Measurements from ENCODE around the gene EEF1B2.
"Not testable (repeated sequence)": the region's sequence is repeated elsewhere in the genome, so short reads cannot be mapped to it uniquely, and the experiment has no call there.

The EEF1B2 gene

DNA sequence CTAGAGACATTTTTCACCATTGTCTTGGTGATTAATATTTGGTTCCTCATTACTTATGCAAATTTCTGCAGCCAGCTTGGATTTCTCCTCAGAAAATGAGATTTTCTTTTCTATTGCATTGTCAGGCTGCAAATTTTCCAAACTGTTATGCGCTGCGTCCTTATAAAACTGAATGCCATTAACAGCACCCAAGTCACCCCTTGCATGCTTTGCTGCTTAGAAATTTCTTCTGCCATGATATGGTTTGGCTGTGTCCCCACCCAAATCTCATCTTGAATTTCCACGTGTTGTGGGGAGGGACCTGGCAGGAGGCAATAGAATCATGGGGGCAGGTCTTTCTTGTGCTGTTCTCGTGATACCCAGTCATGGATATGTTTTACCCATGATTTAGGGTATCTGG is 8.5 kb downstream of the EEF1B2 start:
- DNase-seq = not testable (repeated sequence)

DNA sequence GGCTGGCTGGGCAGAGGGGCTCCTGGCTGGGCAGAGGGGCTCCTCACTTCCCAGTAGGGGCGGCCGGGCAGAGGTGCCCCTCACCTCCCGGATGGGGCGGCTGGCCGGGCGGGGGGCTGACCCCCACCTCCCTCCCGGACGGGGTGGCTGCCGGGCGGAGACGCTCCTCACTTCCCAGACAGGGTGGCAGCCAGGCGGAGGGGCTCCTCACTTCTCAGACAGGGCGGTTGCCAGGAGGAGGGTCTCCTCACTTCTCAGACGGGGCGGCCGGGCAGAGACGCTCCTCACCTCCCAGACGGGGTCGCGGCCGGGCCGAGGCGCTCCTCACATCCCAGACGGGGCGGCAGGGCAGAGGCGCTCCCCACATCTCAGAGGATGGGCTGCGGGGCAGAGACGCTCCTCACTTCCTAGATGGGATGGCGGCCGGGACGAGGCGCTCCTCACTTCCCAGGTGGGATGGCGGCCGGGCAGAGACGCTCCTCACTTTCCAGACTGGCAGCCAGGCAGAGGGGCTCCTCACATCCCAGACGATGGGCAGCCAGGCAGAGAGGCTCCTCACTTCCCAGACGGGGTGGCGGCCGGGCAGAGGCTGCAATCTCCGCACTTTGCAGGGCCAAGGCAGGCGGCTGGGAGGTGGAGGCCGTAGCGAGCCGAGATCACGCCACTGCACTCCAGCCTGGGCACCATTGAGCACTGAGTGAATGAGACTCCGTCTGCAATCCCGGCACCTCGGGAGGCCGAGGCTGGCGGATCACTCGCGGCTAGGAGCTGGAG is 12.1 kb downstream of the EEF1B2 start:
- not testable (repeated sequence) for DNase-seq

DNA sequence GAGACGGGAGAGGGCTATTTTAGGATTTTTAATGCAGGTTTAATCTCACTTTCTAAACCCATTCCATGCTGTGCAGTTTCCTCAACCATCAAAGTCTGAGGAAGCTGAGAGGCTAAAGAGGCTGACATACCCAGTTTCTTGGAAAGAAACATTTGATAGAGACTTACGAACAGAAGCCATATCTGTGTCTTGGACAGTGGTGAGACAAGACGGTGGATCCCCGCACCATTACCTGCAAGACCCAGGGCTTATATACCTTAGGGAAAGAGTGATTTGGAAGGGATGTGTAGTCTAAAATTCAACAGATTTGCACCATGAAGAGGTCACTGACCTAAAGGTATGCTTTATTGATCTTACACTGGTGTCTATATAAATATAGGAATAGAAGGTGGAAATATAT is 13.5 kb downstream of the EEF1B2 start:
- no peak for DNase-seq

DNA sequence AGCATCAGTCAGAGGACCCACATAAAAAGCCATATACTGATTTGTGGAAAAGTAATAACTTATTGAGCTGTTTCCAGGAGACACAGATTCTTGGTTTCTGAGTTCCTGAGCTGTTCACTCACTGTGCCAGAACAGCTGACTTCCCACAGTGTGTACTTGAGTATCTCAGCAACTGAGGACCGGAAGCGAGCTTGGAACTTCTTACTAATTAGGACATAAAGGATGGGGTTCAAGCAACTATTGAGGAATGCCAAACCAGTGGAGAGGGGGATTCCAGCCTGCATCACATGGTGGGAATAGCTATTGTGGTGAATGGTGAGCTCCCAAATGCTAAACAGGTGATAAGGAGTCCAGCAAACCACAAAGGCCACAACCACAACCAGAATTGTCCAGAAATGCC is 16.4 kb downstream of the EEF1B2 start:
- DNase-seq = no peak

DNA sequence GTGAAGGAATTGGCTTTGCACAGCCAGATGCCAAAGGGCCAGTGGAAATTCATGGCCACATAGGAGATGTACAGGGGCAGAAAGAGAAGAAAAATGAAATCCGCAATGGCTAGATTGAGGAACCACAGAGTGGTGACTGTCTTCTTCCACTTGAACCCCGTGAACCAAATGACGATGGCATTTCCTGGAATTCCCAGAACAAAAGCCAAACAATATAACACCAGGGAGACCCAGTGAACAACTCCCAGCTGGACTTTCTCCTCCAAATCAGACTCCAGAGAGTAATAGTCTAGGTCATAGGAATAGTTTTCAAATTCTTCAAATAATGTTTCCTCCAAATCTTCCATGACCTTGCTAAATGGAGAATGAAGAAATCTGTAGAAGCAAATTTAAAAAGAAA is 17.2 kb downstream of the EEF1B2 start:
- DNase-seq = no peak

DNA sequence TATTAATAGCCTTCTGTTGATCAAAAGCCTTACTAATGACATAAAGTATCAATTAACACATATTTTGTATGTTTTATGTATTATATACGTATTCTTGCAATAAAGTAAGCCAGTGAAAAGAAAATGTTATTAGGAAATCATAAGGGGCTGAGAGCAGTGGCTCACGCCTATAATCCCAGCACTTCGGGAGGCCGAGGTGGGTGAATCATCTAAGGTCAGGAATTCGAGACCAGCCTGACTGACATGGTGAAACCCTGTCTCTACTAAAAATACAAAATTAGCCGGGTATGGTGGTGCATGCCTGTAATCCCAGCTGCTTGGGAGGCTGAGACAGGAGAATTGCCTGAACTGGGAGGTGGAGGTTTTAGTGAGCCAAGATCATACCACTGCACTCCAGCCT is 21.8 kb downstream of the EEF1B2 start:
- not testable (repeated sequence) for DNase-seq

DNA sequence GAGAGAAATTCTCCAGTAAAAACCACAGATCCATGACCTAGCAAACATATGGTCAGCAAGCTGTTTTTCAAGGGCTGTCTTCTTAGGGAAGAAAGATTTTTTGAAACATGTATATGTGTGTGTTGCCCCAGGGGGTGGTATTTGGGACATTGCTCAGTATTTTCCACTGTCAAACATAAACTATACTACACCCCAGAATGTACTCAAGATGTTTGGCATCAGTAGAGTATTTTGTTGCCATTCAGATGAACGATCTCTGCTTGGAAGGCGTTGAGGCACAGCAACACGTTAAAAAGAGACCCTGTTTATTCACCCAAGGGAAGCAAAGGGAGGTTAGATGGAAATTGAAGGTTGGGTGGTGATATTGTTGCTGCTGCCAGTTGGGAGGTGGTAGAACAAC is 30.0 kb downstream of the EEF1B2 start:
- no peak for DNase-seq

DNA sequence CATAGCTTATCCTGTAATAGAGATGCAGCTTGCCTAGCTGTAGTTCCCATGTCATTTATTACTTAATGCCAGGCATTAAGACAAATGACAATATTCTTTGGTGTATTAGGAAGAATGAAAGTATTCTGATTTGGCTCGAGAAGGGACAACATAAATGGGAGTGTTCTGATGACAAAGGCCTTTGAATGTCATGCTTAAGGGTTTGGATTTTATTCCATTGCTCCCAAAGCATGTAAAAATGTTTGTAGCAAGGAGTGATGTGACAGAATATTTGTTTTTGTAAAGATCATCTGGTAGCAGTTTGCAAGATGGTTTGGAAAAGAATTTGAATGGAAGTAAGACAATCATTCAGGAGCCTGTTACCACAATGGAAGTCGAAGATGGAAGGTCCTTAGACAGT is 30.4 kb downstream of the EEF1B2 start:
- DNase-seq = no peak

DNA sequence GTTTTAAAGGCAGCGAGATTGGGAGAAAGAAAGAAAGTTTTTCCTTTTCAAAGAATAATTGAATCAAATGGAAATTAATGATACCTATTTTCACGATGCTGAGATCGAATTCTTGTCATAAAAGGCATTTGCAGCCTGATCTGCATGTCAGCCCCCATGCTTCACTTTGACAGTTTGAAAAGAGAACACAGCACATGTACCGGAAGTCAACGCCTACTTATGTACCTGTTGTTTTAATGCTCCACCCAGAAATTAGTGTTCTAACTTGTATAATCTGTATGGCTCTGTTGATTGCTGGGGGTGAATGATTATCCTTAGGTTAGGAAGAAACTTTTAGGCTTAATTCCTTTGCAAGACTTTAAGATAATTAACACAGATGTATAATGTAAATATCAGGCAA is 31.0 kb downstream of the EEF1B2 start:
- no peak for DNase-seq

DNA sequence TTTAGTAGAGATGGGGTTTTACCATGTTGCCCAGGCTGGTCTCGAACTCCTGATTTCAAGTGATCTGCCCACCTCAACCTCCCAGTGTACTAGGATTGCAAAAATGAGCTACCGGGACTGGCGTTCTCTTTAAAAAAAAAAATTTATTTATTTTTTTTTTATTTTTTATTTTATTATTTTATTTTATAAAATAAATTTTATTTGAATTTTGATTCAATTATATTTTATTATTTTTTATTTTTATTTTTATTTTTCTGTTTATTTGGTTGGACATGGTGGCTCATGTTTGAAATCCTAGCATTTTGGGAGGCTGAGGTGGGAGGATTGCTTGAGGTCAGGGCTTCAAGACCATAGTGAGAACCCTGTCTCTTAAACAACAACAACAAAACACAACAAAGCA is 32.5 kb downstream of the EEF1B2 start:
- DNase-seq = no peak

DNA sequence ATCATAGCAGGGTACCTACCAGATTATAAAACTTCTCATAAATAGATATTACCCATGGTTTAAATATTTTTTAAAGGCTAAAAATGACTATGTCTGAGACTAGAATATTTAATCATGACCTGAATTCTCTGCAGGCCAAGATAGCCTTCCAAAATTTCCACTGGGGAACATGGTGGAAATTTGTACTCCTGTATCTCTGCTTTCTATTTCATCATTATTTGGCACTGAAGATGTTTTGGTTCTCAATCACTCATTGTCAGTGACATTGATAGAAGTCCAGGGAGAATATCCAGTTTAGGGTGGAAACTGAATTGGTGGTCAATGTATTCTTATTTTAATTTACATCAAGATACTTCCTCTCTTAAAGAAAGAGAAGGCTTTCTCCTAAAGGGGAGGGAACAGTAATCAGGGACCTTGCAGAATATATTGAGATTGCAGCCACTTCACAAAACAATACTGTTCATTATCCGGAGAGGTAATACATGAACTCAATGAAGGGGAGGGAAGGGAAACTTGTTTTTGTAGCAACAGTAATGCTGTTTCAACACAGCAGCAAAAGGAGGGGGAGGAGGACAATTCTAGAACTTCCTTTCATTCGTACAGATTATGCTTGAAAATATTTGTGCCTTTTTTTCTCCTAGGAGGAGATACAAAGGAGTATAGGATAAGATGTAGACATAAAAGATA is 34.1 kb downstream of the EEF1B2 start:
- no peak for DNase-seq

DNA sequence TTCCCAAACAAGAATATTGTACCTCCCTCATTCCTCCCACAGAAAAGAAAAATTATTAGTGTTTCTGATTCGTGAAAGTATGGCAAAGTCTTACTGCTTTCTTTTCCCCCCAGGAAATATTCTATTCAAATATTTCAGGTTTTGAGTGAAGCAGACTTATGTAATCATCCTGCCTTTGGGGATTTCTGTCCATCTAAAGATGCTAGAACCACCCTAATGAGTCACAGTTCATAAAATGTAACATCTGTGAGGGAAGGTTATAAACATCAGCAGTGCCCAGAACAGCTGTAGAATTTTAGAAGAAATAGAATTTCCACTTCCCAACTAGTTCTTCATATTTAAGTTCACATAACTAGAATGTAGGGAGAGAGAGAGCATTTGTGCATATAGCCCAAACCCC is 39.0 kb downstream of the EEF1B2 start:
- no peak for DNase-seq

DNA sequence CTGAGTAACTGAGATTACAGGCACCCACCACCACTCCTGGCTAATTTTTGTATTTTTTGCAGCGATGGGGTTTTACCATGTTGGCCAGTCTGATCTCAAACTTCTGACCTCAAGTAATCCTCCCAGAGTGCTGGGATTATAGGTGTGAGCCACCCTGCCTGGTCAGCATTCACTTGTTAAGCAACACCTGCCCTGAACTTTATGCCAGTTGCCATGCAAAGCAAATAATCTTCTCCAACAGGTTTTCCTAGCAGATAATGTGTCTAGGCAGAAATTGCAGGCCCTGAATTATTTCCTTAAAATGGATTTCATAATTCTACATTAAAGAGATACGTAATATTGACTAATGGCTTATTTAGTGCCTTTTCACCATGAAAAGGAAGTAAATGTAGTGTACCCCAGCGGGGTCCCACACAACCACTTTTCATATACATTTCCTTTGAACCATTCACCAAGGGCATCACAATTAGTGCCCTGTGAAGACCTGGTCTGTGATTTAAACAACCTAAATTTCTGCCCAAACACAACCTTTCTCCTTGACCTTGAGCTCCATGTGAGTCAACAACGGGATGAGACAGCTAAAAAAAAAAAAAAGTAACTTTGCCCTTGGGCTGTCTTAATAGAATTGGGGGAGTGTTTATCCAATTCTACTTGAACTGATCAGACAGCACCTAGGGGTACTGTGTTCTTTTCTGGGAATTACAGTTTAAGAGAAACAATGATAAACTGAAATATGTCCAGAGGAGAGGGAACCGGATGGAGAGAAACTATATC is 41.6 kb downstream of the EEF1B2 start:
- no peak for DNase-seq

DNA sequence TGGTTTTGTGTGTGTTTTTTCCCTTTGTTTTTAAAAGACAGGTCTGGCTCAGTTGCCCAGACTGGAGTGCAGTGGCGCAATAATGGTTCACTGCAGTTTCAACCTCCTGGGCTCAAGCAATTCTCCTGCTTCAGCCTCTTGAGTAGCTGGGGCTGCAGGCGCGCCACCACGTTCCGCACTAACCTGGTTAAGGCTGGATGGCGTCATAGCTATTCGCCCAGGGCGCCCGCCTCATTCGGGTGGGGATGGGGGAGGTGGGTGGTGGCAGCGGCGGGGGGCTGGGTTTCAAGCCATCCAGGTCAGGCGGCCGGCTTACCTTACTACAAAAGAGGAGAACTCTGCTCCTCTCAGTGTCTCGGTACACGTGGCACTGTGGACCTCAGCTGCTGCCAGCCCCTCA is 42.8 kb downstream of the EEF1B2 start:
- no peak for DNase-seq

DNA sequence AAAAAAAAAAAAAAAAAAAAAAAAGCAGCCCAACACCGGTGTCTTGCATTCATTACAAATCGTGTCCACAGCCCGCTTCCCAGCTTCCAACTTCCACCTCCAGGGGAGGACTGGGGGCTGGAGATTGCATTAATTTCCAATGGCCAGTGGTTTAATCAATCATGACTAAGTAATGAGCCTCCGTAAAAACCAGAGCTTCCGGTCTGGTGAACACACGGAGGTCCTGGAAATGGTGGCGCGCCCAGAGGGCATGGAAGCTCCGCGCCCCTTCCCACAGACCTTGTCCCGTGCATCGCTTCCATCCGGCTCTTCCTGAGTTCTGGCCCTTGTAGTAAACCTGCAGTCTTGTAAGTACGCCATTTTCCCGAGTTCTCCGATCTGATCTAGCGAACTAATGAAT is 43.6 kb downstream of the EEF1B2 start:
- no peak for DNase-seq

DNA sequence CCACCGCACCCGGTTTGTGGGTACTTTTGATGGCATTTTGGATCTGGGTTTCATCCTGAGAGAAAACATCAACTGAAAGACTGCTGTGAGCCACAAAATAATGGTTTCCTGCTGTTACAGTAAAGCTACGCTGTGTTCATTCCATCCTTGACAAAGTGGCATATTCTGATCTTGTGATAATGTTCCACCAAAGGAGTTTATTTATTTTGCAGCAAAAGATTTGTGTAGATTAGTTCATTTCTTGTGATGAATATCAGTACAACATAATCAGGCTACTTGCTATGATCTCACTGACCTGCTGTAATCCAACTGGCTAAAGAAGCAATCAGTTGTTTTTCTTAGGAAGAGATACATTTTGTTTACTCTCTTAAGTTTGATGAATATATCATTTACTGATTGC is 45.0 kb downstream of the EEF1B2 start:
- DNase-seq = no peak

DNA sequence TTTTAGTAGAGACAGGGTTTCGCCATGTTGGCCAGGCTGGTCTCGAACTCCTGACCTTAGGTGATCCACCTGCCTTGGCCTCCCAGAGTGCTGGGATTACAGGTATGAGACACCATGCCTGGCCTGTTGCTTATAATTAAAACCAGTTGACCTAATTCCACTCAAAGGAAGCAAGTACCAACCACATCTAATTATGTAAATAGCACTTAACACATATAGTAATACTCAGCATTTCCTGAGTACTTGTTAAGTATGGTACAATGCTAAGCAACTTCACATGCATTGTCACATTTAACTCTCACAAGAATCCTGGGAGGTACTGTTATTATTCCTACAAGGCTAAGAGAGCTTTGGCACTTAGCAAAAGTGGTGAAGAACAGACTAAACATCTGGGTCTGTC is 47.6 kb downstream of the EEF1B2 start:
- DNase-seq = not testable (repeated sequence)

DNA sequence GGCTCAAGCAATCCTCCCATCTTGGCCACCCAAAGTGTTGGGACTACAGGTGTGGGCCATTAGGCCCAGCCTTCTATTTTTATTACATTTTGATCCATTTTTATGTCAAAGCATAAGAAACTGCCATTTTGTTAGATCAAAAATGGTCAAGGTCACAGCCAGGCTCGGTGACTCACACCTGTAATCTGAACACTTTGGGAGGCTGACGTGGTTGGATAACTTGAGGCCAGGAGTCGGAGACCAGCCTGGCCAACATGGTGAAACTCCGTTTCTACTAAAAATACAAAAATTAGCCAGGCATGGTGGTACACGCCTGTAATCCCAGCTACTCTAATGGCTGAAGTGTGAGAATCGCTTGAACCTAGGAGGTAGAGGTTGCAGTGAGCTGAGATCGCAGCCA is 49.2 kb downstream of the EEF1B2 start:
- DNase-seq = no peak

DNA sequence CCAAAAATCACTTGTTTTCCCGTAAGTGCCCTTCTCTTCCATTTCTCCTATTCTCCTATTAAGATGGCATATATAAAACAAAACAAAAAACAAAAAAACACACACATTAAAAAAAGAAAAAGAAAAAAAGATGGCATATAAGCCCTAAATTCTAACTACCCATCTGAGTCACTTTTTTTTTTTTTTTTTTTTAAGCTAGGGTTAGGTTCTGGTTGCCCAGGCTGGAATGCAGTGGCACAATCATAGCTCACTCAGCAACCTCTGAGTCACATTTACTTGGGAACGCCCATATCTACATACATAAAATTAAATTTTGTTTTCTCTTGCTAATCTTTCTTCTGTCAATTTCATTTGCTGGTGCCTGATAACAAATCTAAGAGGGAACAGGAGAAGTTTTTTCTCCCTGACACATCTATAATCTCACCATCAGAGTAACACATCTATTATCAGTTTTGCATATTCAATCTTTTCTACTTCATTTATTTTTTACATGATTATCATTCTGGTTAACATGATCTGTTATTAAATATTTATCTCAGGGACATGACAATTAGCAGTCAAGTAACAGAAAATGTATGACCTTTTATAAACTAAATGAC is 52.1 kb downstream of the EEF1B2 start:
- no peak for DNase-seq

Measured in SHP77 treated with DMSO at 0.1 percent for 48 hours (cell line).